Activated naive CD4-positive, alpha-beta T cell treated with anti-CD3 and anti-CD28 coated beads for 36 hours (primary cell): ENCODE measurements around the gene CDC25B. TPM values are rescaled to one million over a fixed set of nuclear protein-coding genes. Genes with fewer than 3 reads are reported as not detected.
"Not testable (repeated sequence)": the region's sequence is repeated elsewhere in the genome, so short reads cannot be mapped to it uniquely, and the experiment has no call there.

ENCODE experiments used
- CTCF ChIA-PET: fragments of 350-600 bp; sonication (Branson Sonifier 250); formaldehyde crosslinking; loops from one replicate; lab custom pipeline; 2021; ENCODE audit warnings: antibody characterized with exemption; lab: Charles Lee
- DNase-seq: peaks from one replicate; pipeline ENCODE4 v3.0.0-alpha.2; 2020
- H3K27ac Mint-ChIP-seq: one replicate; pipeline ENCODE4 v1.8.0; 2021; ENCODE audit warnings: mild to moderate bottlenecking, mixed read lengths
- H3K27me3 Mint-ChIP-seq: one replicate; pipeline ENCODE4 v1.8.0; 2021; ENCODE audit warnings: low read depth, mixed read lengths
- H3K36me3 Mint-ChIP-seq: one replicate; pipeline ENCODE4 v1.8.0; 2021; ENCODE audit warnings: low read depth, mixed read lengths
- H3K4me1 Mint-ChIP-seq: one replicate; pipeline ENCODE4 v1.8.0; 2021; ENCODE audit warnings: low read depth, mixed read lengths
- H3K4me3 Mint-ChIP-seq: one replicate; pipeline ENCODE4 v1.8.0; 2021; ENCODE audit warnings: mild to moderate bottlenecking, moderate library complexity, mixed read lengths
- H3K9me3 Mint-ChIP-seq: one replicate; pipeline ENCODE4 v1.8.0; 2021; ENCODE audit warnings: mixed read lengths
- intact Hi-C: fragments of 100-400 bp; cut with micrococcal nuclease; formaldehyde crosslinking; loops from one replicate; pipeline ENCODE4 v1.15.1; 2023
- total RNA-seq, 2 experiments: library from RNA; stranded (reverse); gene quantifications; one replicate each; pipeline ENCODE4 v1.2.3, GENCODE V29; 2021

The CDC25B gene
- total RNA-seq, 2 experiments from 2014 or later, result 94.8 to 97.7 TPM

- intact Hi-C loops, result no loop called here
- Mint-ChIP-seq H3K27ac (no peak overlapping the region), H3K36me3 (peaks cover 7% of the 10 kb centered on the region), H3K4me3 (no peak overlapping the region), H3K27me3 (no peaks in the 10 kb centered on the region), H3K4me1 (peaks cover 32% of the 10 kb centered on the region), H3K9me3 (no peaks in the 10 kb centered on the region)
- CTCF ChIA-PET, result interaction anchor here (1.1 to 5.9 kb wide), 7 partner anchors 16 to 297 kb away, joined by 3 to 58 read pairs (median 5); partner anchors contain the start of genes ADISSP and AP5S1
- DNase-seq, result no peak
These were observed 7.4 kb upstream of the CDC25B start for GRCh38 chr20:3788685-3789155.

GRCh38 chr20:3789201-3789600 lies 6.9 kb upstream of the CDC25B start:
- intact Hi-C loops, H3K27ac Mint-ChIP-seq, DNase-seq, H3K4me3 Mint-ChIP-seq, H3K9me3 Mint-ChIP-seq, H3K36me3 Mint-ChIP-seq, H3K27me3 Mint-ChIP-seq: not testable (repeated sequence)
- CTCF ChIA-PET, result interaction anchor here (1.1 to 5.9 kb wide), 4 partner anchors 21 to 296 kb away, joined by 5 to 58 read pairs (median 6); partner anchors contain the start of genes ADISSP and AP5S1
- peaks cover 29% of the 10 kb centered on the region for H3K4me1 Mint-ChIP-seq

DNA sequence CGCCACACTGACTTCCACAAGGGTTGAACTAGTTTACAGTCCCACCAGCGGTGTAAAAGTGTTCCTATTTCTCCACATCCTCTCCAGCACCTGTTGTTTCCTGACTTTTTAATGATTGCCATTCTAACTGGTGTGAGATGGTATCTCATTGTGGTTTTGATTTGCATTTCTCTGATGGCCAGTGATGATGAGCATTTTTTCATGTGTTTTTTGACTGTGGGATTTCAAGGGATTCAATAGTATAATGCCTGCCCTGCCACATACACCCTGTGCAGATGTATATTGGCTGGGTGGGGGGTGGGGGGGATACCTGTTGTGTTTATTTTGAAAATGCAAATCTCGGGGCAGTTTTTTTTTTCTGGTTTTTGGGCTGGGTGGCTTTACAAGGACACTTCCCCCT lies 1.9 kb upstream of the CDC25B start:
- H3K4me1 Mint-ChIP-seq, result peaks cover 34% of the 10 kb centered on the region
- CTCF ChIA-PET, result interaction anchor here (3.2 kb wide), 1 partner anchor 27 kb away, joined by 12 read pairs; the partner anchor contains the start of gene AP5S1
- H3K9me3 Mint-ChIP-seq, H3K4me3 Mint-ChIP-seq, H3K27me3 Mint-ChIP-seq, H3K27ac Mint-ChIP-seq, intact Hi-C loops, DNase-seq: not testable (repeated sequence)
- H3K36me3 Mint-ChIP-seq, result peaks cover 24% of the 10 kb centered on the region

DNA sequence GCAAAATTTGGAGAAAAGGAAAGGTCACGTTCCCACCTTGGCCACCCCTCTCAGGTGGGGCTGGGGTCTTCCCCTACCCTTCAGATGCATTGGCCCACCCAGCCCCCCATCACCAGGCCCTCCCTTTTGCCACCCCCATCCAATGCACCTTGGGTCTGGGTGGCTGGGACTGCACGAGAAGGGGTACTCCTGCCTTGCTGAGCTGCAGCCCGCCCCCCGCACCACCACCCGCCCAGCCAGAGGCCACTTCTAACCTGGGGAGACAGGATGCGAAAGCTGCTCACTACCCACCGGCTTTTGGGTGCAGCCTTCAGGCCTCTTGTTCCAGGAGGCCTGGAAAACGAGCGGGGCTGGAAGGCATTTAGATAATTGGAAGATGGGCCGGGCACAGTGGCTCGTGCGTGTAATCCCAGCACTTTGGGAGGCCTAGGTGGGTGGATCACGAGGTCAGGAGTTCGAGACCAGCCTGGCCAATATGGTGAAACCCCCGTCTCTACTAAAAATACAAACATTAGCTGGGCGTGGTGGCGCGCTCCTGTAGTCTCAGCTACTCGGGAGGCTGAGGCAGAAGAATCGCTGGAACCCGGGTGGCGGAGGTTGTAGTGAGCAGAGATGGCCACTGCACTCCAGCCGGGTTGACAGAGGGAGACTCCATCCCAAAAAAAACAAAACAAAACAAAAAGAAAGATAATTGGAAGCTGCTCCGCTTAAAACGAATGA lies 1.2 kb upstream of the CDC25B start:
- Mint-ChIP-seq H3K27me3 (no peaks in the 10 kb centered on the region), H3K9me3 (no peaks in the 10 kb centered on the region), H3K4me1 (peaks cover 41% of the 10 kb centered on the region), H3K36me3 (peaks cover 24% of the 10 kb centered on the region), H3K27ac (peak overlapping the region; percentile 97), H3K4me3 (peak overlapping the region; percentile 91)
- no peak for DNase-seq
- CTCF ChIA-PET, result interaction anchor here (0.6 to 3.2 kb wide), 4 partner anchors 8 to 26 kb away, joined by 4 to 13 read pairs (median 8); partner anchors contain the start of genes AP5S1 and CENPB
- intact Hi-C loops, result loop anchor here (1.0 to 5.0 kb wide), 2 partner anchors 8 to 112 kb away; no protein-coding TSS in a partner anchor

DNA sequence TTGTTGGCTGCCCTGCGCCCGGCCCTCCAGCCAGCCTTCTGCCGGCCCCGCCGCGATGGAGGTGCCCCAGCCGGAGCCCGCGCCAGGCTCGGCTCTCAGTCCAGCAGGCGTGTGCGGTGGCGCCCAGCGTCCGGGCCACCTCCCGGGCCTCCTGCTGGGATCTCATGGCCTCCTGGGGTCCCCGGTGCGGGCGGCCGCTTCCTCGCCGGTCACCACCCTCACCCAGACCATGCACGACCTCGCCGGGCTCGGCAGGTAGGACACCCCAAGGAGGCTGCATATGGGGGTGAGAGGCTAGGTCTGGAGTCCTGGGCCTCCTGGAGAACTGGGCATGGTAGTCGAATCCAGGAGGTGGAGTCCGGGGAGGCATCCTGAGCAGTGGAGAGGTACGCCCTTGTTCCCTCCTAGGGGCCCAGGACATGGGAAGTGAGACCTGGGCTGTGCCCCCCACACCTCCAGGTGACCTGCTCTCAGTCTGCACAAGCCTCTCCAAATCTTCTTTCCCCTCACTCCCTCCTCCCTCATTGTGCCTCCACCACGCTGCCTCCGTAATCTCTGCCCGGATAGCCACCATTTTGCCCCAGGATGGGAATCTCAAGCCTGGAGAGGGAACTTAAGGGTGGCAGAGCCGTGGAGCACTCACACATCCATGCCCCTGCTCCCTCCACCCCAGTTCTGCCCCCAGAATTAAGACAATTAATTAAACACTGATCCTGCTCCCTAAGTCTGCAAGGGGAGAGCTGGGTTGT lies 541 bp downstream of the CDC25B start:
- DNase-seq, result no peak
- H3K4me3 Mint-ChIP-seq, result peak overlapping the region; percentile 94
- H3K4me1 Mint-ChIP-seq, result peaks cover 58% of the 10 kb centered on the region

DNA sequence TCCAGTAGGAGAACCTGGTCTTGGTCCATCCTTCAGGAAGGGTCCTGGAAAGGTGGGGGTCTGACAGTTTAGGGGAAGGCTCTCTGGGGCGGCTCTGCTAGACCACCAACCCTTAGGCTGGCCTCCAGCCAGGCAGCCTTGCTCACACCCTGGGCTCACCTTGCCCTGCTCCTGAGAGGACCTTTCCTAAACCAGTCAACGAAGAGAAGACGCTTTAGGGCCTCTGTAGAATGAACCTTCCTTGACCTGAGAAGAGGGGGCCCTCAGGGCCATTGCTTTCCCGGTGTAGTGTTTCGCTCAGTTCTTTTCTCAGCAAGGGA lies 1.1 kb downstream of the CDC25B start:
- CTCF ChIA-PET, result interaction anchor here (3.2 kb wide), 1 partner anchor 24 kb away, joined by 12 read pairs; the partner anchor contains the start of gene AP5S1
- intact Hi-C loops, result loop anchor here (2.0 to 5.0 kb wide), 2 partner anchors 50 to 110 kb away; partner anchors contain the start of gene MAVS
- Mint-ChIP-seq H3K36me3 (peaks cover 38% of the 10 kb centered on the region), H3K27ac (peak overlapping the region; percentile 94), H3K9me3 (no peaks in the 10 kb centered on the region), H3K27me3 (no peaks in the 10 kb centered on the region), H3K4me3 (peak overlapping the region; percentile 94), H3K4me1 (peaks cover 58% of the 10 kb centered on the region)
- DNase-seq, result no peak

More for the DNA sequence above, 541 bp downstream of the CDC25B start:
- intact Hi-C loops, result loop anchor here (1.0 to 5.0 kb wide), 5 partner anchors 15 to 111 kb away; partner anchors contain the start of genes ADISSP, AP5S1 and MAVS
- Mint-ChIP-seq H3K27ac (peak overlapping the region; percentile 94), H3K9me3 (no peaks in the 10 kb centered on the region), H3K36me3 (peaks cover 38% of the 10 kb centered on the region), H3K27me3 (no peaks in the 10 kb centered on the region)
- CTCF ChIA-PET, result interaction anchor here (2.1 to 3.2 kb wide), 2 partner anchors 10 to 24 kb away, joined by 12 to 13 read pairs; partner anchors contain the start of genes AP5S1 and CENPB

DNA sequence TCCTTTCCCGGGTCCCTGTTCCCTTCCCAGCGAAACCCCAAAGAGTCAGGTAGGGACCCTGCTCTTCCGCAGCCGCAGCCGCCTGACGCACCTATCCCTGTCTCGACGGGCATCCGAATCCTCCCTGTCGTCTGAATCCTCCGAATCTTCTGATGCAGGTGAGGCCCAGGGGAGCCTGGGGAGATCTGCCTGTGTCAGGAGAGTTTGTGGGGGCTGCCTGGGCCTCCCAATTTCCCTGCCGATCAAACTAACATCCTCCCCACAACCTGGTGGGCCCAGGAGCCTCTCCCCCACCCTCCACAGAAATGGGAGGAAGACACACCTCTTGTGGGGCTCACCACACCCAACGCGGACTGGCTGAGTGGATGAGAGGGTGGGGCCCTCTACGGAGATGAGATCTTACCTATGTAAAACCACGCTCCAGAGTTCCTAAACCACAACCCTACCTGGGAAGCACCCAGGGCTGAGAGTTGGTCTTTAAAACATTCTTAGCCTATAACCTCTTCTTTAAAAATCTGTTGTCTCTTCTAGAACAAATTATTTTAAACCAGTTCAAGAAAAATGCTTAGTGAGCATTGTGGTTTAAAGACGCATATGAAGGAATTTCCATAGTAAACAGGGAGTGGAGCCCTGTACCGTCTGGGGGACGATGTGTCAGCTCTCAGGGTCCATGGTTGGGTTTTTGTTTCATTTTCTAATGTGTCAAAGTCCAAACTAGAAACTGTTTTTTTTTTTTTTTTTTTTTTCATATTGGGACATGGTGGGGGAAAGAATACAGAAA lies 1.7 kb downstream of the CDC25B start:
- Mint-ChIP-seq H3K4me3 (peak overlapping the region; percentile 94), H3K9me3 (no peaks in the 10 kb centered on the region), H3K36me3 (peaks cover 43% of the 10 kb centered on the region), H3K27me3 (no peaks in the 10 kb centered on the region), H3K27ac (peak overlapping the region; percentile 94), H3K4me1 (peaks cover 58% of the 10 kb centered on the region)
- CTCF ChIA-PET, result interaction anchor here (3.2 kb wide), 1 partner anchor 23 kb away, joined by 12 read pairs; the partner anchor contains the start of gene AP5S1
- peak; percentile 63 for DNase-seq
- intact Hi-C loops, result loop anchor here (2.0 to 5.0 kb wide), 2 partner anchors 49 to 110 kb away; partner anchors contain the start of gene MAVS

DNA sequence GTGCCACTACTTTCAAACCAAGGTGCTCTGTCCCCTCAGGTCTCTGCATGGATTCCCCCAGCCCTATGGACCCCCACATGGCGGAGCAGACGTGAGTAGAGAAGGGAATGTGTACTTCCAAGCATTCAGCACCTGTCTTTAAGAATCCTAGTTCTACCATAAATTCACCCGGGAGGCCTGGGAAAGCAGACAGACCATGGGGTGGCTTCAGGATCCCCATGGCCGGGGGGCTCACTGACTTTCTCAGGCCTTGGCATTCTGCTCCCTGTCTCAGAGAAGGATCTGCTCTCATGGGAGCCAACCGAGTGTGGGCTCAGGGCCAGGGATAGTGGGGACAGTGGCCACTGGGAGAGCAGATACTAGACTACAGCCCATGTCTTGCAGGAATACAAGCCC lies 2.3 kb downstream of the CDC25B start:
- peaks cover 49% of the 10 kb centered on the region for H3K36me3 Mint-ChIP-seq
- no peaks in the 10 kb centered on the region for H3K9me3 Mint-ChIP-seq
- H3K27me3 Mint-ChIP-seq, result no peaks in the 10 kb centered on the region
- DNase-seq, result no peak
- intact Hi-C loops, result loop anchor here (5.0 kb wide), 1 partner anchor 109 kb away; no protein-coding TSS in a partner anchor
- peak overlapping the region; percentile 94 for H3K4me3 Mint-ChIP-seq
- peak overlapping the region; percentile 94 for H3K27ac Mint-ChIP-seq
- CTCF ChIA-PET, result interaction anchor here (1.0 kb wide), 1 partner anchor 22 kb away, joined by 3 read pairs; the partner anchor contains the start of gene AP5S1
- peaks cover 58% of the 10 kb centered on the region for H3K4me1 Mint-ChIP-seq

DNA sequence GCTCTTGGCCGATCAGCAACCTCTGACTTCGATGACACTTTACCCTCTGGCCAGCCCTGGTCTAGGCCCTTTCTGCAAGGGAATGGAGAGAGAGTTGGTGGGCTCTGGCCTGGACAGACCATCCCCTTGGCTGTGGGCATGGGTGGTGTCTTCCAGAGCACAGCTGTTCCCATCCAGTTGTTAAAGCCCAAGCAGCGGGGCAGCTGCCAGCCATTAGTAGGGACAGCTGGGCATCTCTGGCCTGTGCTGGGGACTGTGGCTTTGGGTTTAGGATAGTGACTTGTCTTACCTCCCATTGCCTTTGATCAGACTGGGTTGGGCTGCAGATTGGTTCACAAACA lies 2.8 kb downstream of the CDC25B start:
- CTCF ChIA-PET, result interaction anchor here (1.0 to 1.3 kb wide), 2 partner anchors 12 to 22 kb away, joined by 3 to 5 read pairs; partner anchors contain the start of gene AP5S1
- H3K4me1 Mint-ChIP-seq, result peaks cover 58% of the 10 kb centered on the region
- no peak for DNase-seq
- peaks cover 54% of the 10 kb centered on the region for H3K36me3 Mint-ChIP-seq
- peak overlapping the region; percentile 94 for H3K27ac Mint-ChIP-seq
- peak overlapping the region; percentile 94 for H3K4me3 Mint-ChIP-seq
- no peaks in the 10 kb centered on the region for H3K27me3 Mint-ChIP-seq
- H3K9me3 Mint-ChIP-seq, result no peaks in the 10 kb centered on the region
- intact Hi-C loops, result loop anchor here (5.0 kb wide), 1 partner anchor 108 kb away; no protein-coding TSS in a partner anchor

- peaks cover 54% of the 10 kb centered on the region for H3K4me1 Mint-ChIP-seq
- no peaks in the 10 kb centered on the region for H3K9me3 Mint-ChIP-seq
- CTCF ChIA-PET, result interaction anchor here (0.6 to 1.3 kb wide), 6 partner anchors 8 to 50 kb away, joined by 3 to 5 read pairs (median 3); no protein-coding TSS in a partner anchor
- no peaks in the 10 kb centered on the region for H3K27me3 Mint-ChIP-seq
- H3K27ac Mint-ChIP-seq, result peak overlapping the region; percentile 69
- no peak overlapping the region for H3K4me3 Mint-ChIP-seq
- intact Hi-C loops, result no loop called here
- peaks cover 60% of the 10 kb centered on the region for H3K36me3 Mint-ChIP-seq
- DNase-seq, result no peak
These were observed 4.3 kb downstream of the CDC25B start for GRCh38 chr20:3800256-3800877.

DNA sequence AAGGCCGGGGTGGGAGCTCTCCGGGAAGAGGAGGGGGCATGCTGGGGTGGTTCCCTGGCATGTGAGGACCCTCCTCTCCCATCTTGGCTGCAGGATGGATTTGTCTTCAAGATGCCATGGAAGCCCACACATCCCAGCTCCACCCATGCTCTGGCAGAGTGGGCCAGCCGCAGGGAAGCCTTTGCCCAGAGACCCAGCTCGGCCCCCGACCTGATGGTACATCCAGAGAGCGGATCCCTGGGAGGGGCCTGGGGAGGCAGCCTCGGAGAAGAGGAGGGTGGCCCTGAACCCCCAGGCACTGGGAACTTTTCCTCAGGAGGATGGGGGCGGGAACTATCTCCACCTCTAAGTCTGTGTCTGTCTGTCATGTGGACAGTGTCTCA lies 4.8 kb downstream of the CDC25B start:
- CTCF ChIA-PET, result interaction anchor here (0.6 to 1.1 kb wide), 4 partner anchors 10 to 50 kb away, joined by 3 to 5 read pairs (median 3); no protein-coding TSS in a partner anchor
- H3K4me3 Mint-ChIP-seq, result no peak overlapping the region

More for the DNA sequence above, 4.8 kb downstream of the CDC25B start:
- intact Hi-C loops, result no loop called here
- Mint-ChIP-seq H3K27ac (peak overlapping the region; percentile 37), H3K4me1 (peaks cover 54% of the 10 kb centered on the region), H3K9me3 (no peaks in the 10 kb centered on the region), H3K27me3 (no peaks in the 10 kb centered on the region), H3K36me3 (peaks cover 63% of the 10 kb centered on the region)
- no peak for DNase-seq
